Gastroesophageal sphincter (tissue), 3 donors: ENCODE measurements around the gene IPCEF1.

Experiments
- POLR2A ChIP-seq, 2 donors: fragments of 450-650 bp; IDR thresholded peaks; one replicate each; pipeline ENCODE4 v1.6.1; 2017; ENCODE audit warnings: antibody characterized with exemption in 2 of 2, mild to moderate bottlenecking in 2 of 2, moderate library complexity in 1 of 2
- POLR2AphosphoS5 ChIP-seq: sonication (generic); formaldehyde crosslinking; IDR thresholded peaks from one replicate; pipeline ENCODE4 v1.6.1; 2017; ENCODE audit warnings: antibody characterized with exemption
- TF ChIP-seq, protein P1 (sequence below), 4 experiments: fragments of 200-600 bp in 2 of 4; fragments of 450-650 bp in 2 of 4; sonication (generic) in 1 of 4; IDR thresholded peaks; one replicate each; pipeline ENCODE4 v1.5.1; 2017 to 2019; ENCODE audit warnings: antibody characterized with exemption in 4 of 4, mild to moderate bottlenecking in 2 of 4, moderate library complexity in 2 of 4

DNA sequence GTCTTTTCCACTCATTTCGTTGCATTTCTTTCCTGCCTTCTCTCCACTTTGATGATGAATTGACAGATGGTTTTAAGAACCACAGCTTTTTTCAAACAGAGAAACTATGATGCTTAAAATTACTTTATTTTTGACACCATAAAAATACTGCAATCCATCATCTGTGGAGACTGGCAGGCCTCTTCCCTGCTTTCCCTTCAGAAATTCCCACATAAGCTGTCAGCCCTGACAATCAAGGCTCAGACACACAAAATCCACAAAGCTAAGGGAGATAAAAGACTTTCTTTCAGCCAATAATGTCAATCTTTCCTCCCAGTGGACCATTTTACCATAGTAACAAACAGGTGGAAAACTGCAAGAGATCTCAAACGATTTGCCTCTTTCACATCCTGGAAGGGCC lies 82.4 kb downstream of the IPCEF1 start:
- TF ChIP-seq POLR2AphosphoS5 (no peak), POLR2A (IDR thresholded peaks at IDR 0.05) (no peak)
- TF ChIP-seq, protein P1, sequence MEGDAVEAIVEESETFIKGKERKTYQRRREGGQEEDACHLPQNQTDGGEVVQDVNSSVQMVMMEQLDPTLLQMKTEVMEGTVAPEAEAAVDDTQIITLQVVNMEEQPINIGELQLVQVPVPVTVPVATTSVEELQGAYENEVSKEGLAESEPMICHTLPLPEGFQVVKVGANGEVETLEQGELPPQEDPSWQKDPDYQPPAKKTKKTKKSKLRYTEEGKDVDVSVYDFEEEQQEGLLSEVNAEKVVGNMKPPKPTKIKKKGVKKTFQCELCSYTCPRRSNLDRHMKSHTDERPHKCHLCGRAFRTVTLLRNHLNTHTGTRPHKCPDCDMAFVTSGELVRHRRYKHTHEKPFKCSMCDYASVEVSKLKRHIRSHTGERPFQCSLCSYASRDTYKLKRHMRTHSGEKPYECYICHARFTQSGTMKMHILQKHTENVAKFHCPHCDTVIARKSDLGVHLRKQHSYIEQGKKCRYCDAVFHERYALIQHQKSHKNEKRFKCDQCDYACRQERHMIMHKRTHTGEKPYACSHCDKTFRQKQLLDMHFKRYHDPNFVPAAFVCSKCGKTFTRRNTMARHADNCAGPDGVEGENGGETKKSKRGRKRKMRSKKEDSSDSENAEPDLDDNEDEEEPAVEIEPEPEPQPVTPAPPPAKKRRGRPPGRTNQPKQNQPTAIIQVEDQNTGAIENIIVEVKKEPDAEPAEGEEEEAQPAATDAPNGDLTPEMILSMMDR (IDR thresholded peaks at IDR 0.05): no peak
